ENCODE data around the gene RPL36AL. TPM values are rescaled to one million over a fixed set of nuclear protein-coding genes. Genes with fewer than 3 reads are reported as not detected.

RPL36AL gene
- total RNA-seq, 3 donors from 2014 or later (not counting 1 experiment from before 2014, with no cell fraction given), result 126 to 166 (median 150) TPM

- H3K36me3 Mint-ChIP-seq, result no peaks in the 10 kb centered on the region
- H3K9me3 Mint-ChIP-seq, result no peaks in the 10 kb centered on the region
- intact Hi-C loops (cut with micrococcal nuclease), result loop anchor here (10.0 kb wide), 1 partner anchor 781 kb away; no protein-coding TSS in a partner anchor
Measured at GRCh38 chr14:49584058-49584457, 36.4 kb downstream of the RPL36AL start.

DNA sequence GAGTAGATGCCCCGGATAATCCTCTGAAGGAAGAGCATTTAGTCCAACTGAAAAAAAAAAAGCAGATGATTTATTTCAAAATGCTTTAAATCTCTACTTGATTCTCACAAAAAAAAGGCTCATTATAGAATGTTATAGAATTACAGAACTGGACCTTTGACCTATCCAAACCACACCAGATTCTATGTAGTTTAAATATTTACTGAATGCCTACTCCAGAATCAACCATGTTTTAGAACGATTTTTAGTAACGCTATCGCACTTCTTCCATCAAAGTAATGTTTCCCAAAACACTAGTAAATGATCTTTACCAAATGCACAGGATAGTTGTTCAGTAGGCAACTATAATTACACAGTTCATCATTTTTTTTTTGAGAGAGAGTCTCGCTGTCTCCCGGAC is 36.8 kb downstream of the RPL36AL start:
- Histone ChIP-seq H3K4me3 (ENCODE audit: low read length) (no peak overlapping the region), H3K4me1 (ENCODE audit: control insufficient read depth, insufficient read depth, low read length) (peaks cover 19% of the 10 kb centered on the region), H3K27ac (ENCODE audit: low read length) (no peak overlapping the region), H3K36me3 (ENCODE audit: control insufficient read depth, insufficient read depth, low read length) (peaks cover 26% of the 10 kb centered on the region), H3K27me3 (ENCODE audit: control insufficient read depth, insufficient read depth, low read length) (no peaks in the 10 kb centered on the region), H3K9me3 (ENCODE audit: control insufficient read depth, insufficient read depth, low read length) (no peaks in the 10 kb centered on the region)
- DNase-seq (no peak), ATAC-seq (no peak)
- Mint-ChIP-seq H3K4me3 (peak overlapping the region; percentile 45), H3K36me3 (no peaks in the 10 kb centered on the region), H3K4me1 (peaks cover 61 to 62% of the 10 kb centered on the region in 2 donors), H3K27ac (peak overlapping the region; percentile 98 to 99), H3K27me3 (ENCODE audit: low read depth in 2 of 2) (no peaks in the 10 kb centered on the region), H3K9me3 (no peaks in the 10 kb centered on the region)
- no peak for TF ChIP-seq CTCF (IDR thresholded peaks at IDR 0.05)
- intact Hi-C loops (cut with micrococcal nuclease), result loop anchor here (10.0 kb wide), 1 partner anchor 781 kb away; no protein-coding TSS in a partner anchor
- 83% methylated on average over 5 of the region's 6 CpGs for WGBS (ENCODE audit: insufficient coverage)

More at GRCh38 chr14:49584058-49584457, 36.4 kb downstream of the RPL36AL start:
- Histone ChIP-seq H3K9me3 (ENCODE audit: control insufficient read depth, insufficient read depth, low read length) (no peaks in the 10 kb centered on the region), H3K4me1 (ENCODE audit: control insufficient read depth, insufficient read depth, low read length) (peaks cover 19% of the 10 kb centered on the region), H3K36me3 (ENCODE audit: control insufficient read depth, insufficient read depth, low read length) (peaks cover 26% of the 10 kb centered on the region), H3K27ac (ENCODE audit: low read length) (no peak overlapping the region), H3K27me3 (ENCODE audit: control insufficient read depth, insufficient read depth, low read length) (no peaks in the 10 kb centered on the region), H3K4me3 (ENCODE audit: low read length) (no peak overlapping the region)
- ATAC-seq (no peak), DNase-seq (no peak)
- WGBS (ENCODE audit: insufficient coverage), result 82% methylated on average over 11 of the region's 11 CpGs
- H3K27ac Mint-ChIP-seq, result peak overlapping the region; percentile 98 to 99
- no peaks in the 10 kb centered on the region for H3K27me3 Mint-ChIP-seq (ENCODE audit: low read depth in 2 of 2)
- H3K4me1 Mint-ChIP-seq, result peaks cover 56 to 62% of the 10 kb centered on the region in 2 donors
- H3K4me3 Mint-ChIP-seq, result peak overlapping the region; percentile 98
- no peak for TF ChIP-seq CTCF (IDR thresholded peaks at IDR 0.05)

DNA sequence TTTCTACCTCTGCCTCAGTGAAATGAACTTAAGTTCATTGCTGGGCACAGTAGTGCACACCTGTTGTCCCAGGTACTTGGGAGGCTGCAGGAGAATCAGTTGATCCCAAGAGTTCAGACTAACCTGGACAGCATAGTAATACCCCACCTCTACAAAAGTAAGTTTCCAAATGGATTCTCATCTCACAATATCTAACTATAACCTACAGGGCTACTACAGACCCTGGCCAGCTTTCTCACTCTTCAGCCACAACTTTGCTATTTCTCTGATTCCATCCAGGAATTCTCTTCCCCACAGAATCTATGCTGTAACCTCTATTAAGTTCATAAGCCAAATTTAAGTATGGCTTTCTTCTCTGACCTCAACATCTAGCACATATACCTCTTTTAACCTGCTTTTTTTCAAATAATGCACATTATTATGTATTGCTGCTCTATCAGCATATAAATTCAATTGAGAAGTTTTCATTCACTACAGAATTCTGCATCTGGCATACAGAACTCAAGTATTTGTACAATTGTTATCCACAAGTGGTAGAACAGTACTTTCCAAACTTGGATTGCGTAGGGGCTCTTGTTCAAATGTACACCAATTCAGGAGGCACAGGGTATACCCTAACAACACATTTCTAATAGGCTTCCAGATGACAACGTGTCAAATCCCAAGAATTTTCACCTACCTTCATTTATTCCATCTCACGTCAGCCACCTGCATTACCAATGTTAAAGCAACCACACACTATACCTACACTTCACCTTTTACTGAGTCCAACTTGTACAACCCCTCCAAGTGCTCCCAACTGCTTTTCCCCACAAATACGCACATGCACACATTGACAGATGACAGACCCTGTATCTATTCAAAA is 38.1 kb downstream of the RPL36AL start:
- Histone ChIP-seq H3K36me3 (ENCODE audit: control insufficient read depth, insufficient read depth, low read length) (peaks cover 26% of the 10 kb centered on the region), H3K4me3 (ENCODE audit: low read length) (no peak overlapping the region), H3K9me3 (ENCODE audit: control insufficient read depth, insufficient read depth, low read length) (no peaks in the 10 kb centered on the region), H3K27me3 (ENCODE audit: control insufficient read depth, insufficient read depth, low read length) (no peaks in the 10 kb centered on the region), H3K27ac (ENCODE audit: low read length) (no peak overlapping the region), H3K4me1 (ENCODE audit: control insufficient read depth, insufficient read depth, low read length) (peaks cover 19% of the 10 kb centered on the region)
- H3K36me3 Mint-ChIP-seq, result no peaks in the 10 kb centered on the region
- no peak for ATAC-seq
- peak overlapping the region; percentile 82 to 99 for H3K27ac Mint-ChIP-seq
- H3K9me3 Mint-ChIP-seq, result no peaks in the 10 kb centered on the region
- H3K4me3 Mint-ChIP-seq, result peak overlapping the region; percentile 10
- H3K27me3 Mint-ChIP-seq (ENCODE audit: low read depth in 2 of 2), result no peaks in the 10 kb centered on the region
- no peak for DNase-seq
- WGBS (ENCODE audit: insufficient coverage), result 87% methylated on average over 3 of the region's 4 CpGs
- H3K4me1 Mint-ChIP-seq, result peaks cover 61 to 68% of the 10 kb centered on the region in 2 donors
- intact Hi-C loops (cut with micrococcal nuclease), result loop anchor here (10.0 kb wide), 1 partner anchor 782 kb away; no protein-coding TSS in a partner anchor
- TF ChIP-seq CTCF (IDR thresholded peaks at IDR 0.05), result no peak
